ENCODE results near the gene ZFPM1. TPM values are rescaled to one million over a fixed set of nuclear protein-coding genes. Genes with fewer than 3 reads are reported as not detected.
A peak's percentile ranks its signal among the peaks of the same experiment; 100 is the strongest.

The ZFPM1 gene
- total and polyA plus RNA-seq, 2 experiments from 2014 or later: 0.53 to 2.2 TPM

DNA sequence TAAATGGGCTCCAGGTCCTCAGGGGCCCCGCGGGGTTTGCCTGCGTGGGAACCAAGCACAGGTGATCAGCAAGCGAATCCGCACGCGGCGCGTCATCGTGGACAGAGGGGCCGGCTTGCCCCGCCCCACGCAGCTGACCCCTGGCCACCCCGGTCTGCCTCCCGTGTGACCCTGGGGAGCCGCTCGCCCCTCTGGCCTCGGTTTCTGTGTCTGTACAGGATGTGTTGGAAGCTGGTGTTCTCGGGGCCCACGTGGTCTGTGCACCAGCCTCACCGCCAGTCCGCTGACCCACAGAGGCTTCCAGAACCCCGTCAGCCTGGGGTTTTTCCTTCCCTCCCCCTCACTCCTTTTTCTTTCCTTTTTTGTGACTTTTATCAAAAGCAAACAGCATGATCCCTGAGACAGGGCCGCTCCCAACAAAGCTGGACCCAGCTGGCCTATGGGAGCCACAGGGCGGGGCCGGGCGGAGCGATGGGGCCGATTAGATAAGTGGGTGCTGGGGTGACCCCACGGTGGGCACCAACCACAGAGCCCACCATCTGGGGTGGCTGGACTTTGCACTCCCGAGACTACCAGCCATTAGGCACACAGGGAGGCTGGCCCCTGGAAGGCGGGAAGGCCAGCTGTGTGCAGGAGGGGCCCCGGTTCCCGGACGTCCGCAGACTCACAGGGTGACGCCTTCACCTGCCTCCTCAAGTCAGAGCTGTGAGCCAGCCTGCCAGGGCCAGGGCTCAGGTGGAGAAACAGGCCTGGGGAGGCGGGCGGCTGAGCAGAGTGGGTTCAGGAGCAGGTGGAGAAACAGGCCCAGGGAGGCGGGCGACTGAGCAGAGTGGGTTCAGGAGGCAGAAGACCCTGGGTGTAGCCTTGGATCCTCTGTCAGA, 56.0 kb downstream of the ZFPM1 start (continued):
- TF ChIP-seq ETS1 (IDR thresholded peaks at IDR 0.05) (no peak), EZH2phosphoT487 (IDR thresholded peaks at IDR 0.05; ENCODE audit: unreplicated experiment) (no peak), CREB1 (CRISPR knock-in tag; IDR thresholded peaks at IDR 0.05; ENCODE audit: low read depth) (no peak), REST (IDR thresholded peaks at IDR 0.05; ENCODE audit: unreplicated experiment) (no peak), JUNB (IDR thresholded peaks at IDR 0.05; ENCODE audit: unreplicated experiment) (no peak), EZH2 (IDR thresholded peaks at IDR 0.05; ENCODE audit: low read depth, unreplicated experiment) (no peak)

DNA sequence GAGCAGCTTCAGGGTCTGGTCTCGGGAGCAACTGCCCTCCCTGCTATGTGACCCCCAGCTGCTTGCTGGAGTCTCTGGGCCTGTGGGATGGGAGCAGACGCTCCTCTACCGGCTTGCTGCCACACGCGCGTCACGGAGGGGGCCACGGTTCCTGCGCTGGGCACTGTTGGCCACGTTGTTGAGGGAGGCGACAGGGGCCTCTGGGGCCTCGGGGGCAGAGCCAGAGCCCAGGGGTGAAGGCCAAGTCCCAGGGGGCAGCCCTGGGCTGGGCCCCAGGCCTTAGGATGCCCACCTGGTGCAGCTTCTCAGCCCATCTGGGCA, 56.6 kb downstream of the ZFPM1 start:
- no peaks in the 10 kb centered on the region for H3K9me3 Mint-ChIP-seq
- ATAC-seq (no peak), DNase-seq (ENCODE audit: low spot score) (no peak)
- peaks cover 9% of the 10 kb centered on the region for H3K27me3 Mint-ChIP-seq (ENCODE audit: insufficient read depth, low read depth, poor library complexity)
- Histone ChIP-seq H3K36me3 (ENCODE audit: insufficient read depth) (no peaks in the 10 kb centered on the region), H3K4me2 (no peak overlapping the region), H3K27ac (ENCODE audit: low read depth) (no peak overlapping the region), H3K4me1 (ENCODE audit: insufficient read depth) (no peaks in the 10 kb centered on the region), H3F3A (replicated peaks; ENCODE audit: low read depth) (no peaks in the 10 kb centered on the region), H3K27me3 (ENCODE audit: insufficient read depth) (no peaks in the 10 kb centered on the region), H4K20me1 (replicated peaks; ENCODE audit: insufficient read depth) (no peaks in the 10 kb centered on the region), H3K79me2 (replicated peaks; ENCODE audit: insufficient read depth) (no peaks in the 10 kb centered on the region), H3K9me2 (ENCODE audit: insufficient read depth) (no peaks in the 10 kb centered on the region), H3K4me3 (no peak overlapping the region), H2AFZ (no peak overlapping the region)
- H3K36me3 Mint-ChIP-seq (ENCODE audit: low read depth): no peaks in the 10 kb centered on the region
- H3K4me3 Mint-ChIP-seq: no peak overlapping the region
- H3K27ac Mint-ChIP-seq: peak overlapping the region; percentile 40; the same call in 1 of the 2 replicates
- TF ChIP-seq CREB1 (CRISPR knock-in tag; IDR thresholded peaks at IDR 0.05; ENCODE audit: low read depth) (no peak), ZNF114 (CRISPR knock-in tag; IDR thresholded peaks at IDR 0.05) (no peak), ZNF331 (CRISPR knock-in tag; IDR thresholded peaks at IDR 0.05; ENCODE audit: low read depth) (no peak)
- TF ChIP-seq, protein P1, sequence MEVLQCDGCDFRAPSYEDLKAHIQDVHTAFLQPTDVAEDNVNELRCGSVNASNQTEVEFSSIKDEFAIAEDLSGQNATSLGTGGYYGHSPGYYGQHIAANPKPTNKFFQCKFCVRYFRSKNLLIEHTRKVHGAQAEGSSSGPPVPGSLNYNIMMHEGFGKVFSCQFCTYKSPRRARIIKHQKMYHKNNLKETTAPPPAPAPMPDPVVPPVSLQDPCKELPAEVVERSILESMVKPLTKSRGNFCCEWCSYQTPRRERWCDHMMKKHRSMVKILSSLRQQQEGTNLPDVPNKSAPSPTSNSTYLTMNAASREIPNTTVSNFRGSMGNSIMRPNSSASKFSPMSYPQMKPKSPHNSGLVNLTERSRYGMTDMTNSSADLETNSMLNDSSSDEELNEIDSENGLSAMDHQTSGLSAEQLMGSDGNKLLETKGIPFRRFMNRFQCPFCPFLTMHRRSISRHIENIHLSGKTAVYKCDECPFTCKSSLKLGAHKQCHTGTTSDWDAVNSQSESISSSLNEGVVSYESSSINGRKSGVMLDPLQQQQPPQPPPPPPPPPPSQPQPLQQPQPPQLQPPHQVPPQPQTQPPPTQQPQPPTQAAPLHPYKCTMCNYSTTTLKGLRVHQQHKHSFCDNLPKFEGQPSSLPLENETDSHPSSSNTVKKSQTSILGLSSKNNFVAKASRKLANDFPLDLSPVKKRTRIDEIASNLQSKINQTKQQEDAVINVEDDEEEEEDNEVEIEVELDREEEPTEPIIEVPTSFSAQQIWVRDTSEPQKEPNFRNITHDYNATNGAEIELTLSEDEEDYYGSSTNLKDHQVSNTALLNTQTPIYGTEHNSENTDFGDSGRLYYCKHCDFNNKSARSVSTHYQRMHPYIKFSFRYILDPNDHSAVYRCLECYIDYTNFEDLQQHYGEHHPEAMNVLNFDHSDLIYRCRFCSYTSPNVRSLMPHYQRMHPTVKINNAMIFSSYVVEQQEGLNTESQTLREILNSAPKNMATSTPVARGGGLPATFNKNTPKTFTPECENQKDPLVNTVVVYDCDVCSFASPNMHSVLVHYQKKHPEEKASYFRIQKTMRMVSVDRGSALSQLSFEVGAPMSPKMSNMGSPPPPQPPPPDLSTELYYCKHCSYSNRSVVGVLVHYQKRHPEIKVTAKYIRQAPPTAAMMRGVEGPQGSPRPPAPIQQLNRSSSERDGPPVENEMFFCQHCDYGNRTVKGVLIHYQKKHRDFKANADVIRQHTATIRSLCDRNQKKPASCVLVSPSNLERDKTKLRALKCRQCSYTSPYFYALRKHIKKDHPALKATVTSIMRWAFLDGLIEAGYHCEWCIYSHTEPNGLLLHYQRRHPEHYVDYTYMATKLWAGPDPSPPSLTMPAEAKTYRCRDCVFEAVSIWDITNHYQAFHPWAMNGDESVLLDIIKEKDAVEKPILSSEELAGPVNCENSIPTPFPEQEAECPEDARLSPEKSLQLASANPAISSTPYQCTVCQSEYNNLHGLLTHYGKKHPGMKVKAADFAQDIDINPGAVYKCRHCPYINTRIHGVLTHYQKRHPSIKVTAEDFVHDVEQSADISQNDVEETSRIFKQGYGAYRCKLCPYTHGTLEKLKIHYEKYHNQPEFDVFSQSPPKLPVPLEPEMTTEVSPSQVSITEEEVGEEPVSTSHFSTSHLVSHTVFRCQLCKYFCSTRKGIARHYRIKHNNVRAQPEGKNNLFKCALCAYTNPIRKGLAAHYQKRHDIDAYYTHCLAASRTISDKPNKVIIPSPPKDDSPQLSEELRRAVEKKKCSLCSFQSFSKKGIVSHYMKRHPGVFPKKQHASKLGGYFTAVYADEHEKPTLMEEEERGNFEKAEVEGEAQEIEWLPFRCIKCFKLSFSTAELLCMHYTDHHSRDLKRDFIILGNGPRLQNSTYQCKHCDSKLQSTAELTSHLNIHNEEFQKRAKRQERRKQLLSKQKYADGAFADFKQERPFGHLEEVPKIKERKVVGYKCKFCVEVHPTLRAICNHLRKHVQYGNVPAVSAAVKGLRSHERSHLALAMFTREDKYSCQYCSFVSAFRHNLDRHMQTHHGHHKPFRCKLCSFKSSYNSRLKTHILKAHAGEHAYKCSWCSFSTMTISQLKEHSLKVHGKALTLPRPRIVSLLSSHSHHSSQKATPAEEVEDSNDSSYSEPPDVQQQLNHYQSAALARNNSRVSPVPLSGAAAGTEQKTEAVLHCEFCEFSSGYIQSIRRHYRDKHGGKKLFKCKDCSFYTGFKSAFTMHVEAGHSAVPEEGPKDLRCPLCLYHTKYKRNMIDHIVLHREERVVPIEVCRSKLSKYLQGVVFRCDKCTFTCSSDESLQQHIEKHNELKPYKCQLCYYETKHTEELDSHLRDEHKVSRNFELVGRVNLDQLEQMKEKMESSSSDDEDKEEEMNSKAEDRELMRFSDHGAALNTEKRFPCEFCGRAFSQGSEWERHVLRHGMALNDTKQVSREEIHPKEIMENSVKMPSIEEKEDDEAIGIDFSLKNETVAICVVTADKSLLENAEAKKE (CRISPR knock-in tag; IDR thresholded peaks at IDR 0.05): no peak
- 0 out of 3 replicates have a peak, but pooled peaks cover 2% of the 10 kb centered on the region for H3K4me1 Mint-ChIP-seq

Measured in GM23338 (cell line).